LNCAP (cell line): Measurements from ENCODE around the gene TNK2.
A peak's percentile ranks its signal among the peaks of the same experiment; 100 is the strongest.

Source experiments
- TF ChIP-seq, protein P1 (sequence below): fragments of 450-650 bp; IDR thresholded peaks from 2 replicates; pipeline ENCODE4 v1.5.1; 2017; ENCODE audit warnings: mild to moderate bottlenecking

TNK2 gene

DNA sequence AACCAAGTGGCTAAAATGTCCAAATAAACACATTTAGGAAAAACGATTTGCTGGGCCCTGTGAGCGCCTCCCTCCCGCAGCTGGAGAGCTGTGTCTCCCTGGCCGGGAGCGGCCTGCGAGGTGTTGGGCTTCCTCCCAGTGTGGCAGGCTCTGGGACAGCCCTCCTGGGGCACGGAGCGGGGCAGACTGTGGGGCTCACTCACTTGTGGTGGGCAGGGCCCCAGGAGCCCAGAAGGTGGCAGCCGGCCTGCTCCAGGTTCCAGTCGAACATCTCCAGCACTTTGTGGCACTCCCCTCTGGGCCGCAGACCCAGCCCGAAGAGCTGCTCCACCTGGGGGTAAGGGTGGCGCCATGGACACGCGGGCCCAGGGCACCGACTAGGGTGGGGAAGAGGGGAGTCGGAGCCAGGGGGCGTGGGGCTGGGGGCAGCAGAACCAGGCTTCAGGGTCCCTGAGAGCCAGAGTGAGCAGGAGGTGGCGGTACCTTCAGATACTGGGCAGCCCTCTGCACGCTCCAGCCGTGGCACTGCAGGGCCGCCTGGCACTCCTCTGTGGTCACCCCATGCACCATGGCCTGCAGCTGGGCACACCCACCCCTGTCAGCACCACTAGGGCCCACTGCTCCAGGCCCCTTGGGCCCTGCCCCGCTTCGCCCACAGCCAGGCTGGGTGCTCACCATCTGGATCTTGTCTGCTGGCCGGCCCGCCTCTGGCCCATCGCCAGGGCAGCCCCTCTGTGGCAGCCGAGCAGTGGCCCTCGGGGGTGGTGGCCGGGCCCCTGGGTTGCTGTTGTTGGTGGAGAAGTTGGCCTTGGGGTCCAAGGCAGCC lies 41.5 kb downstream of the TNK2 start:
- TF ChIP-seq, protein P1, sequence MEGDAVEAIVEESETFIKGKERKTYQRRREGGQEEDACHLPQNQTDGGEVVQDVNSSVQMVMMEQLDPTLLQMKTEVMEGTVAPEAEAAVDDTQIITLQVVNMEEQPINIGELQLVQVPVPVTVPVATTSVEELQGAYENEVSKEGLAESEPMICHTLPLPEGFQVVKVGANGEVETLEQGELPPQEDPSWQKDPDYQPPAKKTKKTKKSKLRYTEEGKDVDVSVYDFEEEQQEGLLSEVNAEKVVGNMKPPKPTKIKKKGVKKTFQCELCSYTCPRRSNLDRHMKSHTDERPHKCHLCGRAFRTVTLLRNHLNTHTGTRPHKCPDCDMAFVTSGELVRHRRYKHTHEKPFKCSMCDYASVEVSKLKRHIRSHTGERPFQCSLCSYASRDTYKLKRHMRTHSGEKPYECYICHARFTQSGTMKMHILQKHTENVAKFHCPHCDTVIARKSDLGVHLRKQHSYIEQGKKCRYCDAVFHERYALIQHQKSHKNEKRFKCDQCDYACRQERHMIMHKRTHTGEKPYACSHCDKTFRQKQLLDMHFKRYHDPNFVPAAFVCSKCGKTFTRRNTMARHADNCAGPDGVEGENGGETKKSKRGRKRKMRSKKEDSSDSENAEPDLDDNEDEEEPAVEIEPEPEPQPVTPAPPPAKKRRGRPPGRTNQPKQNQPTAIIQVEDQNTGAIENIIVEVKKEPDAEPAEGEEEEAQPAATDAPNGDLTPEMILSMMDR = no peak

GRCh38 chr3:195865752-195866151 lies 42.6 kb downstream of the TNK2 start:
- TF ChIP-seq, protein P1 = no peak

GRCh38 chr3:195863121-195864061 lies 45.0 kb downstream of the TNK2 start:
- TF ChIP-seq, protein P1 = peak; percentile 82

DNA sequence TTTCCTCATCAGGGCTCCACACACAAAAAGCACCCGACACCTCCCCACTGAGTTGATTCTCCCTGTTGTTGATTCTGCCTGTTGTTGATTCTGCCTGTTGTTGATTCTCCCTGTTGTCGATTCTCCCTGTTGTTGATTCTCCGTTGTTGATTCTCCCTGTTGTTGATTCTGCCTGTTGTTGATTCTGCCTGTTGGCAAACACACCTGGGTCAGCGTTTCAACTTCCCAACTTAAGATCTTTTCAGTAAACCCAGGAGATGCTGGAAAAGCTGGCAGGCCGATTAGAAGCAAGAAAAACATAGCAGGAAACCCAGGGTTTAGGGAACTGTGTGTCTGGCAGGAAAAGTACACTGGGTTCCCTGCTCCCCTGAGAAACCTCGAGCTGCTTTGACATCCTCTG lies 47.9 kb downstream of the TNK2 start:
- TF ChIP-seq, protein P1 = no peak

DNA sequence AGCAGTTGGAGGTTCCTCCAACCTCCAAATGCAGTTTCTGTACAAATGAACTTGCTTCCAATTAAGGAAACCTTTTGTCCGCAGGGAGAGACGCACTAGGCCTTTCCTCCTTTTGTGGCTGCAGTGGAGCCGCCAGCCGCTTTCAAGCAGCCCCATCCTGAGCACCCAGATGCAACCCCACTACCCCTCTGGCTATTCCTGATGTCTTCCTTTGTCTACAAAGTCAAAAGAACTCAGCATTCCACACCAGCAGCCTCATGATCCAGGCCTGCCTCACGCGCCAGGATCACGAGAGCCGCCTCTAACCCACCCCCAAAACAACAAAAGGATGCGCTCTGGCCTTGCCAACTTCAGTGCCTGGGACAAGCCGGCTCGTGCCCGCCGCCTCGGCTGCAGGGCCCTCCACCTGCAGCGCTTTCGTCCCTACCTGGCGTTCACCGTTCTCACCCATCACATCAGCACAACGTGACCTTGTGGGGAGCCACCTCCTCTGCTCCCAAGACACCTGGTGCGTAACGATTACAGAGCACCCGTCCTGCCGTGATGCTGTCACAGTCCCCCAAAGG lies 48.4 kb downstream of the TNK2 start:
- TF ChIP-seq, protein P1 = no peak

GRCh38 chr3:195859061-195859845 lies 49.1 kb downstream of the TNK2 start:
- TF ChIP-seq, protein P1 = peak; percentile 97
